GM19455 (cell line): Measurements from ENCODE around the gene ZFP30.

Source experiments
- ATAC-seq: cut with Tn5 transposase; IDR thresholded peaks from one replicate; pipeline ENCODE4 v1.9.1; 2021; ENCODE audit not compliant: unreplicated experiment

The ZFP30 gene

GRCh38 chr19:37564624-37565369 is 90.5 kb downstream of the ZFP30 start:
- ATAC-seq, result no peak
